Heart left ventricle (tissue), 13 donors: ENCODE measurements around the gene DCAF4.
"Not testable (repeated sequence)": the region's sequence is repeated elsewhere in the genome, so short reads cannot be mapped to it uniquely, and the experiment has no call there.

Experiments
- CTCF ChIP-seq, 12 donors: fragments of 200-600 bp; sonication (generic) in 4 of 12; IDR thresholded peaks; one replicate each; pipeline versions ENCODE4 v1.5.0 to v1.8.0; 2018 to 2022; ENCODE audit warnings: antibody characterized with exemption in 12 of 12, mild to moderate bottlenecking in 5 of 12
- POLR2A ChIP-seq, 2 donors: fragments of 450-650 bp; IDR thresholded peaks; one replicate each; pipeline ENCODE4 v1.6.1; 2017; ENCODE audit warnings: antibody characterized with exemption in 2 of 2, mild to moderate bottlenecking in 2 of 2, moderate library complexity in 2 of 2
- donor health status: ischemic (EF 13 %, LVEDD 7.1; RV severe dilation, severe dysfunction).
- donor health status: DM: no; HTN: yes; CAD: no.
- donor health status: DM: no; HTN: no; CAD: no.
- donor health status: ischemic (EF 25% LVEDD 6.9; RV normal size, moderate dysfunction).
- donor health status: ischemic (EF 25% LVEDD 5.7; RV mildly dilated, moderate dysfunction).
- donor health status: ischemic (EF 35%, LVEDD 5.7; RV mildly dilated, moderate dysfunction).
- donor health status: nonischemic (EF 11% LVEDD 7.7; RV severe dilation, severe dysfunction).
- donor health status: DM: yes; HTN: yes; CAD: no.
- donor health status: PGD.
- donor health status: ischemic (EF 29% LVEDD 5.4; RV normal size, mild dysfunction).
- donor health status: nonischemic (EF 23%, LVEDD 6.1; RV moderate dilation, normal function).

GRCh38 chr14:72962336-72962754 lies 36.1 kb downstream of the DCAF4 start:
- TF ChIP-seq CTCF, POLR2A (IDR thresholded peaks at IDR 0.05): not testable (repeated sequence)
